OCI-LY3 (cell line): Measurements from ENCODE around the gene CTDSP1.

Experiments used
- H2AFZ ChIP-seq: fragments of 200-600, 300-600 bp; shearing (Covaris generic); 2 replicates; pipeline ENCODE4 v1.6.0; 2014; ENCODE audit warnings: antibody characterized with exemption, low read depth, low read length
- H3K27ac ChIP-seq: fragments of 200-600, 300-600 bp; sonication (generic); 2 replicates; pipeline ENCODE4 v1.5.1; 2014; ENCODE audit warnings: mild to moderate bottlenecking, low read length, moderate library complexity, mixed read lengths
- H3K27me3 ChIP-seq: fragments of 200-600, 300-600 bp; sonication (generic); 2 replicates; pipeline ENCODE4 v1.6.1; 2014; ENCODE audit warnings: low read depth, low read length, mixed read lengths
- H3K36me3 ChIP-seq: fragments of 200-600, 300-600 bp; sonication (generic); replicated peaks from 2 replicates; pipeline ENCODE3; 2014; ENCODE audit warnings: low read depth, low read length, mixed read lengths
- H3K4me1 ChIP-seq: fragments of 300-600, 200-600 bp; sonication (generic); 2 replicates; pipeline ENCODE4 v1.6.1; 2014; ENCODE audit warnings: low read length, mixed read lengths
- H3K4me2 ChIP-seq: fragments of 200-600, 300-600 bp; sonication (generic); 2 replicates; pipeline ENCODE4 v1.6.1; 2014; ENCODE audit warnings: low read length, mixed read lengths
- H3K4me3 ChIP-seq: fragments of 300-600, 200-600 bp; sonication (generic); 2 replicates; pipeline ENCODE4 v1.5.1; 2014; ENCODE audit warnings: antibody characterized with exemption, mild to moderate bottlenecking, low read length, moderate library complexity
- H3K79me2 ChIP-seq: fragments of 300-600, 200-600 bp; shearing (Covaris generic); 2 replicates; pipeline ENCODE4 v1.6.1; 2014; ENCODE audit warnings: mild to moderate bottlenecking, low read length, mixed read lengths
- H3K9ac ChIP-seq: fragments of 300-600, 200-600 bp; shearing (Covaris generic); 2 replicates; pipeline ENCODE4 v1.6.0; 2014; ENCODE audit warnings: mild to moderate bottlenecking, low read length, moderate library complexity
- H3K9me3 ChIP-seq: fragments of 200-600, 300-600 bp; shearing (Covaris generic); 2 replicates; pipeline ENCODE4 v1.6.1; 2014; ENCODE audit warnings: low read length, mixed read lengths; ENCODE audit not compliant: insufficient read depth
- H4K20me1 ChIP-seq: fragments of 200-600, 300-600 bp; sonication (generic); 2 replicates; pipeline ENCODE4 v1.6.1; 2016; ENCODE audit warnings: low read length, mixed read lengths; ENCODE audit not compliant: insufficient read depth
- CTCF ChIP-seq: fragments of 200-600, 300-600 bp; sonication (generic); IDR thresholded peaks from 2 replicates; pipeline ENCODE4 v1.5.1; 2014; ENCODE audit warnings: antibody characterized with exemption, low read length, low read depth
- EZH2phosphoT487 ChIP-seq: fragments of 200-600 bp; shearing (Covaris generic); IDR thresholded peaks from 2 replicates; pipeline ENCODE4 v1.6.1; 2018; ENCODE audit warnings: antibody characterized with exemption, mixed run types, low read depth

The CTDSP1 gene

DNA sequence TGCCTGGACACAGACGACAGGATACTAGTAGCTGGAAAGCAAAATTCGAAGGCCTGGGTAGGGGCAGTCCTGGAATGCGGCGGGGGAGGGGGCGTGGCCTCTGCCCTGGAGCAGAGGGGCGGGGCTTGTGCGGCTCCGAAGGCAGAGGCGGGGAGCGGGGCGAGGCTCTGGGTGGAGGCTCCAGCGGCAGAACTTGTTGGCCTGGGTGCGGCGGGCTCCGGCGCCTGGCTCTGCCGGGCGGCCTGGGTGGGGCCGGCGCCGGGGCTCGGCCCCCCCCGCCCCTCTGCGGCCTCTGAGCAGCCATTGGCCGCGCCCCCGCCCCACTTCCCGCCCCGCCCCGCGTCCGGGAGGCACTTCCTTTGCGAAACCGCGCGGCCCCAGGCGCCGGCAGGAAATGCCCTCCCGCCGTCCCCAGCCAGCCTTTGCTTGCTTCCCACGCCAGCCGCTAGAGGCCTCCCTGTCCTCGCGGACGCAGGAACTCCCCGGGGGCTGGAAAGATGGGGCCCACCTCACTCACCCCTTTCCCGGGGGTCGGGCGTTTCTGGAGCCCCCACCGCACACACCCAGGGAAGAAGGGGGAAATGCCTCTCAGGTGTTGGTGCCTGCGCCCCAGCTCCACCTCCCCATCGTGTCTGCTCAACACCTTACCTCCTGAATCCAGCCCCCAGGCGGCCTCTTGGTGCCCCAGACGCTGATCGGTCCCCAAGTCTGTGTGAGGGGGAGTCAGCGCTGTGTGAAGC lies 6.7 kb downstream of the CTDSP1 start:
- peaks cover 13% of the 10 kb centered on the region for H3K4me1 ChIP-seq
- H2AFZ ChIP-seq = peak overlapping the region; percentile 77

DNA sequence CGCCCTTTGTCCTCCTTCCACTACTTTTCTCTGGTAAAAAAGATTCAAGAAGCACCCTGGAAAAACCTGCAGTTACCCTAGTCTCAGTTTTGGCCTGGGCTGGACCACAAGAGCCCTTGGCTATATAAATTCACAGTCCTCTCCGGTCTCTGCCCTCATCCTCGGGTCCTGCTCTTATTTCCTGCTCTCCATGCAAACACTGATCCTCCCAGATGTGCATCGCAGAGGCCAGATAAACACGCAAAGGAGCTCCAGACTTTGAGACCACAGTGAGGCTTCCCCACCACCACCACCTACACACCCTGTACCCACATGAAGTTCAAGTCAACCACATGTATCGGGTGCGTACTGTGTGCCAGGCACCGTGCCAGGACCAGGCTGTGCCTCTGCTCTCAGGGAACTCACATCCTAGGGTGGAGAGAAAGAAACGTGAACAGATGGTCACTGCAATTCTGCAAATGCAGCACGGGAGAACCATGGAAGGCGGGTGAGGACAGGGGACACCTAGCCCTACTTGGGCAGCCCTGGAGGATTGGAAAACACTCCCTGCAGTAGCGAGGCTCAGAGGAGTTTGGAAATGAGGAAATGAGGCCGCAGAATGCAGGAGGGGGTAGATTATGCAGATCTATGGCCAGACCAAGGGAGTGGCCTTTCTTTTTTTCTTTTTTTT lies 7.4 kb downstream of the CTDSP1 start:
- Histone ChIP-seq H3K9me3 (no peaks in the 10 kb centered on the region), H3K27ac (peak overlapping the region; percentile 52), H3K4me1 (peaks cover 13% of the 10 kb centered on the region), H4K20me1 (no peaks in the 10 kb centered on the region), H3K27me3 (no peaks in the 10 kb centered on the region), H3K4me2 (peak overlapping the region; percentile 75), H3K4me3 (peak overlapping the region; percentile 92), H2AFZ (peak overlapping the region; percentile 77), H3K79me2 (no peaks in the 10 kb centered on the region), H3K36me3 (no peaks in the 10 kb centered on the region), H3K9ac (peak overlapping the region; percentile 72)
- no peak for TF ChIP-seq EZH2phosphoT487
- no peak for TF ChIP-seq CTCF

More for the DNA sequence above, 6.7 kb downstream of the CTDSP1 start:
- H3K9me3 ChIP-seq = no peaks in the 10 kb centered on the region
- H4K20me1 ChIP-seq = no peaks in the 10 kb centered on the region; the same call in 1 of the 2 replicates
- H3K27ac ChIP-seq = peak overlapping the region; percentile 62
- peak overlapping the region; percentile 92 for H3K4me3 ChIP-seq
- H3K9ac ChIP-seq = peak overlapping the region; percentile 72
- no peaks in the 10 kb centered on the region for H3K36me3 ChIP-seq
- peak; percentile 54 for TF ChIP-seq CTCF
- TF ChIP-seq EZH2phosphoT487 = no peak
- H3K27me3 ChIP-seq = no peaks in the 10 kb centered on the region
- peak overlapping the region; percentile 98 for H3K4me2 ChIP-seq
- H3K79me2 ChIP-seq = peaks cover 1% of the 10 kb centered on the region; the same call in 1 of the 2 replicates

DNA sequence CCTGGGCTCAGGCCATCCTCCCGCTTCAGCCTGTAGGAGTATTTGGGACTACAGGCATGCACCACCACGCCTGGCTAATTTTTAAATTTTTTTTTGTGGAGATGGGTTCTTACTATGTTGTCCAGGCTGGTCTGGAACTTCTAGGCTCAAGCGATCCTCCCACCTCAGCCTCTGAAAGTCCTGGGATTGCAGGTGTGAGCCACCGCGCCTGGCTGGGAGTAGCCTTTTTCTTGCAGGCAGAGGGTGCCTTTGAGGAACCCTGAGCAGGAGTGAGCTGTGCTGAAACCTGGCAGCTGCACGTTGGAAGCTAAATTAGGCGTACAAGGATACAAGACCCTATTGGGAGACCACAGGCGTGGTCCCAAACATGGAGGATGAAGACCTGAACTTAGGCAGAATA lies 8.0 kb downstream of the CTDSP1 start:
- Histone ChIP-seq H2AFZ (no peak overlapping the region), H3K4me1 (peaks cover 13% of the 10 kb centered on the region), H3K79me2 (no peaks in the 10 kb centered on the region), H3K27ac (no peak overlapping the region), H3K4me2 (no peak overlapping the region), H3K9ac (no peak overlapping the region), H3K27me3 (no peaks in the 10 kb centered on the region), H4K20me1 (no peaks in the 10 kb centered on the region), H3K4me3 (no peak overlapping the region), H3K9me3 (no peaks in the 10 kb centered on the region), H3K36me3 (no peaks in the 10 kb centered on the region)
- TF ChIP-seq EZH2phosphoT487 (no peak), CTCF (no peak)

DNA sequence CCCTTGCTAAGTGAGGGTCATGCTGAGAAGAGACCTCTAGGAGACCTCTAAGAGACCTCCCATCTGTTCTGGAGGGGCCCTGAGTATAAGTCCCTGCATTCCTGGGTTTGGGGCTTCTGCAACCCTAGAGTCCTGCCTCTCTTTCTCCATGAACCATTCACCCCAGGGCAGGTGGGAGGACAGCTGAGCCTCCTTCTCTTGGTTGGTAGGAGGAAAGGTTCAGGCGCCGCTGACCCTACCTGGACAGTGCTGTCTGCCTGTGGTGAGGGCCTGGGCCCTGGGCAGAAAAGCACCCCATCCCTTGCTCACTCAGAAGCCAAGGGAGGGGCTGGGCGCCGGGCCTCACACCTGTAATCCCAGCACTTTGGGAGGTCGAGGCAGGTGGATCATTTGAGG lies 18.7 kb downstream of the CTDSP1 start:
- Histone ChIP-seq H3K4me1 (no peaks in the 10 kb centered on the region), H2AFZ (no peak overlapping the region), H3K9ac (no peak overlapping the region), H3K9me3 (no peaks in the 10 kb centered on the region), H3K36me3 (no peaks in the 10 kb centered on the region), H3K27ac (no peak overlapping the region), H3K4me2 (no peak overlapping the region), H3K27me3 (no peaks in the 10 kb centered on the region), H3K4me3 (no peak overlapping the region), H4K20me1 (no peaks in the 10 kb centered on the region), H3K79me2 (no peaks in the 10 kb centered on the region)
- TF ChIP-seq CTCF (no peak), EZH2phosphoT487 (no peak)
